HT-29 (cell line): ENCODE data around the gene SOST. TPM values are rescaled to one million over a fixed set of nuclear protein-coding genes. Genes with fewer than 3 reads are reported as not detected.

Experiments
- DNase-seq: peaks from one replicate; pipeline ENCODE4 v3.0.0-alpha.2; 2015; ENCODE audit warnings: low spot score
- total RNA-seq: library from RNA; depleted of rRNA; stranded (reverse); fragments of >200 nt; shearing (Covaris generic); gene quantifications from 2 replicates; pipeline ENCODE4 v1.2.3, GENCODE V29; 2014; rRNA removed

Gene SOST
- total RNA-seq, 1 experiment from 2014 or later: not detected

DNA sequence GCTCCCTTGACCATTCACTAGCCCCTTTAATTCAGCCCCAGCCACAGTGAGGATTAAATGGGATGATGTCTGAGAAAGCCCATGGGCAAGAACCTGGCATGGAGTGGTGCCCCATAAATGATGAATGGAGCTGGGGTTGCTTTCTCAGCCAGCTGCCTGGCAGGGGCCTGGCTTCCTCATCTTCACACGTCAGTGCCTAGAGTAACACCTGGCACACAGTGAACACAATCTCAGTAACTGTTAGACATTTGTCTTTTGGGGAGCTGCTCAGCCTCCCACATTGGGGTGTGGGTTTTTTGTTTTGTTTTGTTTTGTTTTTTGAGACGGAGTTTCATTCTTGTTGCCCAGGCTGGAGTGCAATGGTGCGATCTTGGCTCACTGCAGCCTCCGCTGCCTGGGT is 49.4 kb downstream of the SOST start:
- no peak for DNase-seq

DNA sequence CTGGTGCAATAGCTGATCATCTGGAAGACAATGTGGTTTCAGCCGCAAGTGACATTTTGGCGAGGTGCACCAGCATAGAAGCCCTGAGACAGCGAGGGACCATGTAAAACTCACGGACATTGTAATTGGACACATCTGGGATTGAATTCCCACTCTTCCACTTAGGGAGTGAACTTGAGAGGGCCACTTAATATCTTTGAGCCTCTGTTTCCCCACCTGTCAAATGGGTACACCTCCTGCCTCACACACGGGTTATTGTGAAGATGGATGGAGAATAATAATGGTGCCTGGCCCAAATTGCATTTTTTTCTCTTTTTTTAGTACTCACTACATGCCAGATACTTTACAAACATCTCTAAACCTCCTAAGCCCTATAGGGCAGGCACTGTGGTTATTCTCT is 51.4 kb downstream of the SOST start:
- no peak for DNase-seq

DNA sequence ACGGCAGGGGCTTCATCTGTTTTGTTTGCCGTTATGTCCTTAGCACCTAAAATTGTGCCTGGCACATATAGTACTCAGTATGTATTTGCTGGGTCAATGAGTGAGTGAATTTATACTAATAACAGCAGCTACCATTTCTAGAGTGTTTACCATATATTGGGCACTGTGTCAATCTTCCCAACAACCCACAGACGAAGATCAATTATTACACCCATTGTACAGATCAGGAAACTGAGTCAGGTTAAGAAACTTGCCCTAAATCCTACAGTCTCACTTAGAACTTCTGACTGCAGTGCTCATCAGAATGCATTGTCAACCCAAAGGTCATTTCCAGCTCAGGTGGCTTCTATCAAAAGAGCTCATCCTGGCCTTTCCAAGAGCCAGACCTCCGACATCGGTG is 52.4 kb downstream of the SOST start:
- DNase-seq: no peak

Other genes with a start within 250 kb of the SOST start
- 129 and 149 TPM in 2 replicates for gene ETV4, start 212.5 kb downstream of the SOST start, total RNA-seq
- not detected in 2 replicates for gene MEOX1, start 96.9 kb downstream of the SOST start, total RNA-seq
- gene DUSP3, start 20.2 kb upstream of the SOST start, total RNA-seq: 40.2 and 40.8 TPM in 2 replicates
- gene CFAP97D1, start 21.6 kb upstream of the SOST start, total RNA-seq: 0.05 and 0.26 TPM in 2 replicates
- gene MPP3, start 74.4 kb upstream of the SOST start, total RNA-seq: 12.0 and 13.9 TPM in 2 replicates
- not detected in 2 replicates for gene CD300LG, start 88.4 kb upstream of the SOST start, total RNA-seq
- gene MPP2, start 148.7 kb upstream of the SOST start, total RNA-seq: 0.29 and 0.56 TPM in 2 replicates
- gene PPY, start 183.7 kb upstream of the SOST start, total RNA-seq: not detected in 2 replicates
- not detected in 2 replicates for gene PYY, start 195.1 kb upstream of the SOST start, total RNA-seq
- gene NAGS, start 245.8 kb upstream of the SOST start, total RNA-seq: 2.7 and 4.2 TPM in 2 replicates